NCI-H1436 (cell line): ENCODE measurements around the gene ATP6V1G3.
"Not testable (repeated sequence)": the region's sequence is repeated elsewhere in the genome, so short reads cannot be mapped to it uniquely, and the experiment has no call there.

Experiments
- DNase-seq: peaks from one replicate; lab custom pipeline; 2025; lab: John Stamatoyannopoulos, UW

The ATP6V1G3 gene

GRCh38 chr1:198542632-198543031 is 2.2 kb upstream of the ATP6V1G3 start:
- no peak for DNase-seq

- DNase-seq = no peak
Observed at GRCh38 chr1:198541737-198542136, 1.3 kb upstream of the ATP6V1G3 start.

GRCh38 chr1:198538579-198539364 is 1.7 kb downstream of the ATP6V1G3 start:
- no peak for DNase-seq

- no peak for DNase-seq
Observed at GRCh38 chr1:198535631-198536030, 4.8 kb downstream of the ATP6V1G3 start.

- DNase-seq = no peak
Observed at GRCh38 chr1:198534548-198535418, 5.7 kb downstream of the ATP6V1G3 start.

GRCh38 chr1:198531891-198532290 is 8.6 kb downstream of the ATP6V1G3 start:
- no peak for DNase-seq

- DNase-seq = peak; percentile 62
Observed at GRCh38 chr1:198530953-198531352, 9.5 kb downstream of the ATP6V1G3 start.

- no peak for DNase-seq
Observed at GRCh38 chr1:198529414-198529813, 11.1 kb downstream of the ATP6V1G3 start.

GRCh38 chr1:198528364-198528763 is 12.1 kb downstream of the ATP6V1G3 start:
- DNase-seq = no peak

- DNase-seq = no peak
Observed at GRCh38 chr1:198524556-198524955, 15.9 kb downstream of the ATP6V1G3 start.

- DNase-seq = not testable (repeated sequence)
Observed at GRCh38 chr1:198524127-198524526, 16.4 kb downstream of the ATP6V1G3 start.

GRCh38 chr1:198523182-198523950 is 17.1 kb downstream of the ATP6V1G3 start:
- no peak for DNase-seq

- DNase-seq = no peak
Observed at GRCh38 chr1:198520524-198521254, 19.8 kb downstream of the ATP6V1G3 start.

GRCh38 chr1:198519639-198520501 is 20.6 kb downstream of the ATP6V1G3 start:
- no peak for DNase-seq

- DNase-seq = no peak
Observed at GRCh38 chr1:198517623-198518199, 22.8 kb downstream of the ATP6V1G3 start.

- DNase-seq = no peak
Observed at GRCh38 chr1:198500096-198500495, 40.4 kb downstream of the ATP6V1G3 start.

- DNase-seq = no peak
Observed at GRCh38 chr1:198499588-198499987, 40.9 kb downstream of the ATP6V1G3 start.

- no peak for DNase-seq
Observed at GRCh38 chr1:198498881-198499280, 41.6 kb downstream of the ATP6V1G3 start.

- DNase-seq = no peak
Observed at GRCh38 chr1:198498103-198498385, 42.4 kb downstream of the ATP6V1G3 start.

- DNase-seq = no peak
Observed at GRCh38 chr1:198497326-198498102, 43.0 kb downstream of the ATP6V1G3 start.
